ENCODE results near the gene ST3GAL6.

GRCh38 chr3:98808071-98808470 is 44.9 kb downstream of the ST3GAL6 start:
- no peak for TF ChIP-seq POLR2A (IDR thresholded peaks at IDR 0.05; ENCODE audit: extremely low read depth, insufficient read length)
- TF ChIP-seq CTCF (IDR thresholded peaks at IDR 0.05; ENCODE audit: low read depth, low read length) = no peak
- TF ChIP-seq MAX (IDR thresholded peaks at IDR 0.05; ENCODE audit: low read depth, low read length) = no peak

Data from NB4 (cell line).